COR-L47 (cell line): ENCODE measurements around the gene VIPR2.
"Not testable (repeated sequence)": the region's sequence is repeated elsewhere in the genome, so short reads cannot be mapped to it uniquely, and the experiment has no call there.

Experiments used
- DNase-seq: peaks from one replicate; lab custom pipeline; 2025; lab: John Stamatoyannopoulos, UW

The VIPR2 gene

GRCh38 chr7:159092701-159093121, 52.0 kb downstream of the VIPR2 start:
- no peak for DNase-seq

- no peak for DNase-seq
Observed at GRCh38 chr7:159091480-159092475, 52.9 kb downstream of the VIPR2 start.

GRCh38 chr7:159091041-159091440, 53.6 kb downstream of the VIPR2 start:
- DNase-seq: no peak

- DNase-seq: no peak
Observed at GRCh38 chr7:159088016-159088865, 56.4 kb downstream of the VIPR2 start.

- DNase-seq: no peak
Observed at GRCh38 chr7:159086301-159086925, 58.3 kb downstream of the VIPR2 start.

- no peak for DNase-seq
Observed at GRCh38 chr7:159084069-159084801, 60.4 kb downstream of the VIPR2 start.

- no peak for DNase-seq
Observed at GRCh38 chr7:159083698-159084068, 61.0 kb downstream of the VIPR2 start.

GRCh38 chr7:159083001-159083697, 61.5 kb downstream of the VIPR2 start:
- no peak for DNase-seq

GRCh38 chr7:159082075-159082474, 62.6 kb downstream of the VIPR2 start:
- not testable (repeated sequence) for DNase-seq

GRCh38 chr7:159078911-159079270, 65.8 kb downstream of the VIPR2 start:
- no peak for DNase-seq

- DNase-seq: no peak
Observed at GRCh38 chr7:159078193-159078910, 66.3 kb downstream of the VIPR2 start.

GRCh38 chr7:159076333-159076732, 68.3 kb downstream of the VIPR2 start:
- no peak for DNase-seq

GRCh38 chr7:159075563-159076238, 69.0 kb downstream of the VIPR2 start:
- DNase-seq: no peak

GRCh38 chr7:159071260-159071659, 73.4 kb downstream of the VIPR2 start:
- DNase-seq: no peak

- no peak for DNase-seq
Observed at GRCh38 chr7:159070431-159071148, 74.1 kb downstream of the VIPR2 start.

- no peak for DNase-seq
Observed at GRCh38 chr7:159068893-159069448, 75.7 kb downstream of the VIPR2 start.

- no peak for DNase-seq
Observed at GRCh38 chr7:159068488-159068811, 76.2 kb downstream of the VIPR2 start.

- no peak for DNase-seq
Observed at GRCh38 chr7:159067576-159068487, 76.8 kb downstream of the VIPR2 start.
